ENCODE data around the gene NCEH1. TPM values are rescaled to one million over a fixed set of nuclear protein-coding genes. Genes with fewer than 3 reads are reported as not detected.

NCEH1 gene
- total and polyA plus RNA-seq, 9 of the 15 experiments (the other 6 are each of a cell fraction or from before 2014, with no cell fraction given): 1.3 to 5.0 (median 2.8) TPM

GRCh38 chr3:172680684-172681083 is 30.2 kb downstream of the NCEH1 start (continued):
- no peak for TF ChIP-seq GTF2E2 (tag; IDR thresholded peaks at IDR 0.05)
- TF ChIP-seq CREM (IDR thresholded peaks at IDR 0.05; ENCODE audit: low read depth): 0 out of 2 replicates have a peak, but pooled peaks have one; percentile 19
- peak; percentile 37; the same call in 1 of the 2 replicates for TF ChIP-seq NFE2 (IDR thresholded peaks at IDR 0.05; ENCODE audit: low read depth)
- TF ChIP-seq SAFB (IDR thresholded peaks at IDR 0.05; ENCODE audit: borderline replicate concordance, low read depth, low read length): no peak
- TF ChIP-seq, protein P1, sequence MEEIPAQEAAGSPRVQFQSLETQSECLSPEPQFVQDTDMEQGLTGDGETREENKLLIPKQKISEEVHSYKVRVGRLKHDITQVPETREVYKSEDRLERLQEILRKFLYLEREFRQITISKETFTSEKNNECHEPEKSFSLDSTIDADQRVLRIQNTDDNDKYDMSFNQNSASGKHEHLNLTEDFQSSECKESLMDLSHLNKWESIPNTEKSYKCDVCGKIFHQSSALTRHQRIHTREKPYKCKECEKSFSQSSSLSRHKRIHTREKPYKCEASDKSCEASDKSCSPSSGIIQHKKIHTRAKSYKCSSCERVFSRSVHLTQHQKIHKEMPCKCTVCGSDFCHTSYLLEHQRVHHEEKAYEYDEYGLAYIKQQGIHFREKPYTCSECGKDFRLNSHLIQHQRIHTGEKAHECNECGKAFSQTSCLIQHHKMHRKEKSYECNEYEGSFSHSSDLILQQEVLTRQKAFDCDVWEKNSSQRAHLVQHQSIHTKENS (CRISPR knock-in tag; IDR thresholded peaks at IDR 0.05): no peak
- TF ChIP-seq, protein P2, sequence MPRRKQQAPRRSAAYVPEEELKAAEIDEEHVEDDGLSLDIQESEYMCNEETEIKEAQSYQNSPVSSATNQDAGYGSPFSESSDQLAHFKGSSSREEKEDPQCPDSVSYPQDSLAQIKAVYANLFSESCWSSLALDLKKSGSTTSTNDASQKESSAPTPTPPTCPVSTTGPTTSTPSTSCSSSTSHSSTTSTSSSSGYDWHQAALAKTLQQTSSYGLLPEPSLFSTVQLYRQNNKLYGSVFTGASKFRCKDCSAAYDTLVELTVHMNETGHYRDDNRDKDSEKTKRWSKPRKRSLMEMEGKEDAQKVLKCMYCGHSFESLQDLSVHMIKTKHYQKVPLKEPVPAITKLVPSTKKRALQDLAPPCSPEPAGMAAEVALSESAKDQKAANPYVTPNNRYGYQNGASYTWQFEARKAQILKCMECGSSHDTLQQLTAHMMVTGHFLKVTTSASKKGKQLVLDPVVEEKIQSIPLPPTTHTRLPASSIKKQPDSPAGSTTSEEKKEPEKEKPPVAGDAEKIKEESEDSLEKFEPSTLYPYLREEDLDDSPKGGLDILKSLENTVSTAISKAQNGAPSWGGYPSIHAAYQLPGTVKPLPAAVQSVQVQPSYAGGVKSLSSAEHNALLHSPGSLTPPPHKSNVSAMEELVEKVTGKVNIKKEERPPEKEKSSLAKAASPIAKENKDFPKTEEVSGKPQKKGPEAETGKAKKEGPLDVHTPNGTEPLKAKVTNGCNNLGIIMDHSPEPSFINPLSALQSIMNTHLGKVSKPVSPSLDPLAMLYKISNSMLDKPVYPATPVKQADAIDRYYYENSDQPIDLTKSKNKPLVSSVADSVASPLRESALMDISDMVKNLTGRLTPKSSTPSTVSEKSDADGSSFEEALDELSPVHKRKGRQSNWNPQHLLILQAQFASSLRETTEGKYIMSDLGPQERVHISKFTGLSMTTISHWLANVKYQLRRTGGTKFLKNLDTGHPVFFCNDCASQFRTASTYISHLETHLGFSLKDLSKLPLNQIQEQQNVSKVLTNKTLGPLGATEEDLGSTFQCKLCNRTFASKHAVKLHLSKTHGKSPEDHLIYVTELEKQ (CRISPR knock-in tag; IDR thresholded peaks at IDR 0.05): no peak
- TF ChIP-seq TRIM24 (IDR thresholded peaks at IDR 0.05): no peak
- peak; percentile 34; the same call in 1 of the 2 replicates for TF ChIP-seq MAFK (IDR thresholded peaks at IDR 0.05; ENCODE audit: low read length)
- TF ChIP-seq MEIS2 (IDR thresholded peaks at IDR 0.05; ENCODE audit: partially characterized antibody): peak; percentile 48
- TF ChIP-seq ELF4 (CRISPR knock-in tag; IDR thresholded peaks at IDR 0.05): no peak
- no peak for TF ChIP-seq SRSF1 (IDR thresholded peaks at IDR 0.05; ENCODE audit: low read depth, low read length)
- TF ChIP-seq ELK3 (CRISPR knock-in tag; IDR thresholded peaks at IDR 0.05): no peak
- no peak for TF ChIP-seq ZNF699 (CRISPR knock-in tag; IDR thresholded peaks at IDR 0.05; ENCODE audit: insufficient replicate concordance)
- no peak for TF ChIP-seq RBM25 (IDR thresholded peaks at IDR 0.05; ENCODE audit: low read depth, low read length, severe bottlenecking)
- no peak for TF ChIP-seq CSDE1 (IDR thresholded peaks at IDR 0.05)
- TF ChIP-seq ZFP30 (CRISPR knock-in tag; IDR thresholded peaks at IDR 0.05; ENCODE audit: borderline replicate concordance): no peak
- no peak for TF ChIP-seq MTF1 (CRISPR knock-in tag; IDR thresholded peaks at IDR 0.05; ENCODE audit: borderline replicate concordance)
- no peak for TF ChIP-seq ZNF778 (CRISPR knock-in tag; IDR thresholded peaks at IDR 0.05)
- no peak for TF ChIP-seq GATAD2B (IDR thresholded peaks at IDR 0.05; ENCODE audit: borderline replicate concordance)
- no peak for TF ChIP-seq SIRT6 (IDR thresholded peaks at IDR 0.05; ENCODE audit: low read depth, low read length)
- no peak for TF ChIP-seq HMG20A (CRISPR knock-in tag; conservative IDR thresholded peaks at IDR 0.05)
- TF ChIP-seq SIX5 (IDR thresholded peaks at IDR 0.05; ENCODE audit: borderline replicate concordance in 1 of 2, insufficient read depth in 1 of 2, low read depth in 1 of 2, low read length in 2 of 2): no peak
- no peak for TF ChIP-seq POLR3A (IDR thresholded peaks at IDR 0.05; ENCODE audit: borderline replicate concordance, extremely low read depth, insufficient read depth, insufficient read length)
- no peak for TF ChIP-seq PYGO2 (tag; IDR thresholded peaks at IDR 0.05)
- TF ChIP-seq KDM1A (IDR thresholded peaks at IDR 0.05): no peak
